Natural killer cell (primary cell): Measurements from ENCODE around the gene ADGB. TPM values are rescaled to one million over a fixed set of nuclear protein-coding genes. Genes with fewer than 3 reads are reported as not detected.
"Not testable (repeated sequence)": the region's sequence is repeated elsewhere in the genome, so short reads cannot be mapped to it uniquely, and the experiment has no call there.

Source experiments
- ATAC-seq, 3 donors: fragments of 150-1000 bp in 2 of 3; fragments of 200-7000 bp in 1 of 3; cut with Tn5 transposase; 1 replicate in 1 of 3; 2 replicates in 2 of 3; pipeline ENCODE4 v1.10.0; 2021; ENCODE audit warnings: mild to moderate bottlenecking in 2 of 3, moderate library complexity in 2 of 3
- DNase-seq, 2 donors: peaks; one replicate each; pipeline versions ENCODE4 v3.0.0 to v3.0.0-alpha.2; 2013 to 2021; ENCODE audit warnings: mixed read lengths in 1 of 2
- H3K27ac ChIP-seq: one replicate; pipeline ENCODE4 v1.5.1; 2013; ENCODE audit warnings: mild to moderate bottlenecking, low read length
- H3K27me3 ChIP-seq: one replicate; pipeline ENCODE4 v1.6.1; 2013; ENCODE audit warnings: low read length; ENCODE audit not compliant: control insufficient read depth, insufficient read depth
- H3K36me3 ChIP-seq: one replicate; pipeline ENCODE4 v1.6.1; 2013; ENCODE audit warnings: low read length; ENCODE audit not compliant: control insufficient read depth, insufficient read depth
- H3K4me1 ChIP-seq: one replicate; pipeline ENCODE4 v1.6.1; 2013; ENCODE audit warnings: low read length; ENCODE audit not compliant: control insufficient read depth, insufficient read depth
- H3K4me3 ChIP-seq: one replicate; pipeline ENCODE4 v1.5.1; 2013; ENCODE audit warnings: low read length
- H3K9me3 ChIP-seq: one replicate; pipeline ENCODE4 v1.6.1; 2013; ENCODE audit warnings: low read length; ENCODE audit not compliant: control insufficient read depth, insufficient read depth
- H3K27ac Mint-ChIP-seq, 2 donors: one replicate each; pipeline ENCODE4 v1.8.0; 2022; ENCODE audit warnings: mild to moderate bottlenecking in 2 of 2, mixed read lengths in 2 of 2, moderate library complexity in 1 of 2
- H3K27me3 Mint-ChIP-seq, 2 donors: one replicate each; pipeline ENCODE4 v1.8.0; 2022; ENCODE audit warnings: low read depth in 2 of 2, mixed read lengths in 2 of 2
- H3K36me3 Mint-ChIP-seq: one replicate; pipeline ENCODE4 v1.8.0; 2022; ENCODE audit warnings: mixed read lengths
- H3K4me1 Mint-ChIP-seq, 2 donors: one replicate each; pipeline ENCODE4 v1.8.0; 2022; ENCODE audit warnings: mixed read lengths in 2 of 2
- H3K4me3 Mint-ChIP-seq: one replicate; pipeline ENCODE4 v1.8.0; 2022; ENCODE audit warnings: mild to moderate bottlenecking, moderate library complexity, mixed read lengths
- H3K9me3 Mint-ChIP-seq, 2 donors: one replicate each; pipeline ENCODE4 v1.8.0; 2022; ENCODE audit warnings: mixed read lengths in 2 of 2
- CTCF ChIP-seq: fragments of 200-600 bp; IDR thresholded peaks from one replicate; pipeline ENCODE4 v1.8.0; 2022; ENCODE audit warnings: antibody characterized with exemption
- WGBS: methylation state at CpG from one replicate; pipeline ENCODE4 v1.1.7; 2013; ENCODE audit warnings: missing lambda C conversion rate; ENCODE audit not compliant: insufficient coverage; 5-methylcytosine and 5-hydroxymethylcytosine counted together
- intact Hi-C: fragments of 100-400 bp; cut with micrococcal nuclease; formaldehyde crosslinking; loops from one replicate; pipeline ENCODE4 v1.14.2; 2022
- total RNA-seq, 4 donors: library from RNA; stranded (reverse); fragments of 120-200 nt in 1 of 4; gene quantifications; one replicate each; pipeline versions ENCODE4 v1.2.3 to v1.2.4, GENCODE V29; 2013 to 2022

Gene ADGB
- total RNA-seq, 3 donors from 2014 or later (not counting 1 experiment from before 2014, with no cell fraction given), result not detected

- H3K9me3 Mint-ChIP-seq, result peaks cover 0 to 3% of the 10 kb centered on the region in 2 donors
- no peak overlapping the region for H3K4me3 ChIP-seq
- no peak overlapping the region for H3K4me3 Mint-ChIP-seq
- H3K36me3 Mint-ChIP-seq, result no peaks in the 10 kb centered on the region
- ATAC-seq, result no peak
- DNase-seq, result no peak
- H3K27me3 ChIP-seq, result no peaks in the 10 kb centered on the region
- no peaks in the 10 kb centered on the region for H3K9me3 ChIP-seq
- no peaks in the 10 kb centered on the region for H3K4me1 ChIP-seq
- no peak for TF ChIP-seq CTCF
- H3K27me3 Mint-ChIP-seq, result no peaks in the 10 kb centered on the region
- H3K27ac Mint-ChIP-seq, result no peak overlapping the region
- H3K36me3 ChIP-seq, result no peaks in the 10 kb centered on the region
- H3K4me1 Mint-ChIP-seq, result no peaks in the 10 kb centered on the region
- 91% methylated on average over 7 of the region's 7 CpGs for WGBS
- no peak overlapping the region for H3K27ac ChIP-seq
- intact Hi-C loops, result no loop called here
Measured at GRCh38 chr6:146553377-146554135, 45.2 kb upstream of the ADGB start.

DNA sequence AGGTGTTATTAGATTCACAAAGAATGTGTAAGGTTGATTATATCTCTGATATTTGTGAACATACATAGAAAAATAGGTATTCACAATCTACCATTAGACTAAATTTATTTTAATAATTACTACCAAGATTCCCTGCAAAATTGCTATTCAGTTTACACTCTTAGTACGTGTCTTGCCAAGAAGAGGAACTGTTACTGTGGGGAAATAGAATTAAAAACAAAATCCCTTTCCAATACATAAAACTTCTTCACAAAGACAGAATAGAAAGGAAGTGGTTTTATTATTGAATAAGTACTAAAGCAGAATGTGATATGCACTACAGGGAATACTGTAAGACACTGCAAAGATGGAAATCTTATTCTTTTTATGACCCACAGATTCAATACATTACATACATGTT lies 38.2 kb upstream of the ADGB start:
- WGBS, result no CpG with 5 or more reads among the region's 1 CpG
- Mint-ChIP-seq H3K27ac (no peak overlapping the region), H3K4me3 (no peak overlapping the region), H3K27me3 (no peaks in the 10 kb centered on the region), H3K9me3 (no peaks in the 10 kb centered on the region), H3K36me3 (no peaks in the 10 kb centered on the region), H3K4me1 (no peaks in the 10 kb centered on the region)
- no peaks in the 10 kb centered on the region for H3K4me1 ChIP-seq
- intact Hi-C loops, result no loop called here
- ATAC-seq (no peak), DNase-seq (no peak)
- no peak for TF ChIP-seq CTCF
- H3K27ac ChIP-seq, result no peak overlapping the region
- H3K36me3 ChIP-seq, result no peaks in the 10 kb centered on the region
- no peaks in the 10 kb centered on the region for H3K9me3 ChIP-seq
- no peak overlapping the region for H3K4me3 ChIP-seq
- no peaks in the 10 kb centered on the region for H3K27me3 ChIP-seq

- H3K27ac Mint-ChIP-seq, H3K36me3 Mint-ChIP-seq, H3K27ac ChIP-seq, H3K4me3 Mint-ChIP-seq, ATAC-seq, DNase-seq, H3K27me3 ChIP-seq, H3K4me1 ChIP-seq, H3K4me3 ChIP-seq, H3K4me1 Mint-ChIP-seq, H3K9me3 ChIP-seq, H3K36me3 ChIP-seq, H3K27me3 Mint-ChIP-seq, intact Hi-C loops: not testable (repeated sequence)
- WGBS, result 69% methylated on average over 2 of the region's 2 CpGs
- H3K9me3 Mint-ChIP-seq, result peaks cover 8 to 11% of the 10 kb centered on the region in 2 donors
Measured at GRCh38 chr6:146566661-146567060, 32.1 kb upstream of the ADGB start.

DNA sequence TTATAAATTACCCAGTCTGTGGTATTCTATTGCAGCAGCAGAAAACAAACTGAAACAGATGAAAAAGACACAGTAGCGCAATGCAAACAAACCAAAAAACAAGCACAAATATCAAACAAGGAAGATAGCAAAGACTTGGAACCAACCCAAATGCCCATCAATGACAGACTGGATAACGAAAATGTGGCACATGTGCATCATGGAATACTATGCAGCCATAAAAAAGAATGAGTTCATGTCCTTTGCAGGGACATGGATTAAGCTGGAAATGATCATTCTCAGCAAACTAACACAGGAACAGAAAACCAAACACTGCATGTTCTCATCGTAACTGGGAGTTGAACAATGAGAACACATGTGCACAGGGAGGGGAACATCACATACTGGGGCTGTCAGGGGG lies 30.2 kb upstream of the ADGB start:
- H3K36me3 Mint-ChIP-seq, H3K4me1 ChIP-seq, ATAC-seq, H3K4me3 ChIP-seq, H3K27me3 ChIP-seq, intact Hi-C loops, DNase-seq, H3K27ac ChIP-seq, H3K4me1 Mint-ChIP-seq, H3K9me3 ChIP-seq, H3K36me3 ChIP-seq, H3K27me3 Mint-ChIP-seq, H3K4me3 Mint-ChIP-seq: not testable (repeated sequence)
- peaks cover 12 to 14% of the 10 kb centered on the region in 2 donors for H3K9me3 Mint-ChIP-seq
- WGBS, result 75% methylated on average over 2 of the region's 3 CpGs
- H3K27ac Mint-ChIP-seq, result peak overlapping the region in 1 of 2 donors; percentile 44
